NCI-H748 treated with DMSO at 0.1 percent for 48 hours (cell line): ENCODE measurements around the gene CD59.
A peak's percentile ranks its signal among the peaks of the same experiment; 100 is the strongest.
"Not testable (repeated sequence)": the region's sequence is repeated elsewhere in the genome, so short reads cannot be mapped to it uniquely, and the experiment has no call there.

ENCODE experiments used
- DNase-seq: peaks from one replicate; lab custom pipeline; 2025; lab: John Stamatoyannopoulos, UW

Gene CD59

DNA sequence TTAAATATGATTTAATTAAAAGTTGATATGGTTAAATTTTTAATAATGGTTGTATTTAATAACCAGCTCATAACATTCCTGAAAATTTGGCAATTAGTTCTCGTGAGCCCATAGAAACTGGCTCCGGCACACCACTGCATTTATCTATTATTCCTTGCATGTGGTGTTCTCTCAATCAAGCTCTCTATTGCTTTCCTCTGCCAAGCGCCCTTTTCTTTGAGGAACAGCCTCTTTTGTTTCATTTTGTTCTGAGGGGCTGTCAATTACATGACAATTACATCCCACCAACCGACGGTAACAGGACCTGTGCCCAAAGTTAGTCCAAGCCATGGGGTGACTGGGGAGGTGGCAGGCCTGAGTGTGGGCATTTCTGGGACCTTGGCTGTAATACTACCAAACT, 43.7 kb downstream of the CD59 start:
- DNase-seq, result no peak

DNA sequence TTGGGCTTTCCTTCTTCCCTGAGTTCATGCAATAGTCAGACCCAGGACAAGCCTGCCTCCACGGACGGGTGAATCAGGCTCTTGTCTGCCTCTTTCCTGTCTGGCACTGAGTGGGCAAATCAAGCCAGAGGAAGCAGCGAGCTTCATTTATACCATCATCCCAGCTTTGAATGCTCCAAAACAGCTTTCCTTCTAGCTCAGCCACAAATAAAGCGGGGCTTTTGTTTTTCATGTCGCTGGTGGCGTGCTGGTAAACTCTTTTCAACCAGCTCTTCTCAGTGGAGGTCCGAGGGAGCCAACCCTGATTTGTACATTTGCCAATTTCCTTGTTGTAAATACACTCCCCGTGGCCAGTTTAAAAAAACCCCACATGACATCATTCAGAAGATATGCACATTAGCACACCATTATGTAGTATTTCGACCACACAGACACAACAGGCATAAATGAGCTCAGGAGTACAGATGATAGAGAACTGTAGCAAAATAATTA, 44.2 kb downstream of the CD59 start:
- peak; percentile 26 for DNase-seq

DNA sequence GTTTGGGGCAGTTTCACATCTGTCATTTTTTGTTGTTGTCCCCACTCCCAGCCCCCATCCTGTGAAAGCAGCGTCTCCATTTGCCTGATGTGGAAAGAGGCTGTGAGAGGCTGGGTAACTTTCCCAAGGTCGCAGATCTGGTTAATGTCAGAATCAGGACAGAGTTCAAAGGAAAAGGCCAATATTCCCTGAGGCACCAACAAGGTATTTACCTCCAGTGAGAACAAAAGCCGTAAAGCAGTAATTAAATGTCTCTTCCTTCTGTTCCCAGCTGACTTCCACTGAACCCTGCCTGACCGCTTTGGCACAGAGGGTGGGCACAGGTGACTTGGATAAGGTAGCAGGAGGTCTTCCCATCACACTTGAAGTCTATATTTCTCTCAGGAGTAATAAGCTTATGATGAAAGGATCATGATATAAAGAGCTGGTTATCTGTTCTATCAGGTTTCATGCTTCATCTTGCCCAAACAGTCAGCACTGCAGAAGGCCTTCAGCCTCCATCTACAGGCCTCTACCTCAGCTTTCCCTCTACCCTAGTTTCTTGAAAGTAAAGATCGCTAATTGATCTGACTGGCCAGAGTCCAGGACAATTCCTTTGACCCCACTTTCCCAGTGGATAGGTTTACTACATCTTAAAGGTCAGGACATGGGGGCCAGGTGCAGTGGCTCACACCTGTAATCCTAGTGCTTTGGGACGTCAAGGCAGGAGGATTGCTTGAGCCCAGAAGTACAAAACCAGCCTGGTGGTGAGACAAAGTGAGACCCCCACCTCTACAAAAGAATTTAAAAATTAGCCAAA, 45.0 kb downstream of the CD59 start:
- no peak for DNase-seq

DNA sequence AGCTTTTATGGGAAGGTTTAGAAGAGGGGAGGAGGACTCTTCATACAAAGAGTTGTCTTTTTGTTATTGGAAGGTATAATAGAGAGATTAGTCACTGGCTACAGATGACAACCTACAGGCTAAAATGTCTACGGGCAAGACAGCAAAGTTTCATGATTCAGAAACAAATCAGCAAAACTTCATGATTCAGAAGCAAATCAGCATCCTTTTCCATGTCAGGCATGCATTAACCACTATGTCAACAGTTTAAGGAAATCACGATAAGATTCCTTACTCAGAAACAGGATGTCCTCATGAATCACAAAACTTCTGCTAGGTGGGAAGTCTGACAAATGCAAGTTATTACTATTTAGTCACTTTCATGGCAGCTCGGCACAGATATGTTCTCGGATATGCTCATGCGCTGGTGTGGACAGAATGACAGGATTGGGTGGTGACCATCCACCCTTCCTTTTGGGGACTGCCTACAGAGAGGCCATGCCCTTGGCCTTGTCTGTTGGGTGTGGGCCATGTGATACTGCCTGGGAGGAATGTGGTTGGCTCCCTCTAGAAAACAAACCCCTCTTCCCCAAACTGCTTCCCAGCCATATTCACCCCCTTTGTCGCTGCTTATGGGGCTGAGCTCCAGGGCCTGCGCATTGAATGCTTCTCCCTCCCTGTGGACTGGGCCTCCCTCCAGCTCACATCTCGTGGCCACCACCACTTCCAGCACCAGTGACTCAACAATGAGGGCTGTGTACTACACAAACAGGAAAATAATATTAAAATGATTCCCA, 45.7 kb downstream of the CD59 start:
- DNase-seq, result no peak

DNA sequence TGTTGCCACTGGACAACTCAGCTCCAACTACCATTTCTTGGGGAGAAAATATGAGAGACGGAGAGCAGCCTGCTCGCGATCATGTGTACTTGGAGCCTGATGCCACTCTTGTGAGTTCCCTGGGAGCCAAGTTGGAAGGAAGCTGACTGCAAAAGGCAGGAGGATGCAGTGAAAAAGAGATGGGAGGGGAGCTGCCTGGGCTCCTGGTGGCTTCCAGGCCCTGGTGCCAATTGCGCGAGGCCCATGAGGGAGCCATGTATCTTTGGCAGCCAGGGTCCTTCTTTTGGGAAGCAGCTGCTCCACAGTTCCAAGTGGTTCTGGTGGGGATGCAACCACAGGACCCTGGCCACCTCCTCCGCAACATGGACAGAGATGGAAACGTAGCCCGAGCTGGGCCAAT, 46.7 kb downstream of the CD59 start:
- no peak for DNase-seq

DNA sequence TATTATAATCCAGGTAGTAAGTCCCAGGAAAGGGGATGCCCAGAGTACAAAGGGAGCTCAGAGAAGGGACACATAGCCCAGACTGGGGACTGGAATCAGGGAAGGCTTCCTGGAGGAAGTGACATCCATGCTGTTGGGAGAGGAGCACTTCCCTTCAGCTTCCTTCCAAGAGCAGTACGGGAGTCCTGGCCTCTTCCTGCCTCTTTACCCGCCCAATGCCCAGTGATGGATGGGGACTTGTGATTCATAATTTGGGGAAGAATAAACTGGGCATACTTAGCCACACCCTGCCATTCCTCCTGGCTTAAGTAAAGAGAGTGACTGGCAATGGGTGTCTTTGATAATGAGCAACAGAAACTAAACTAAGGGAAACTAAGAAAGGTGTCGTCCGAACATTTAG, 47.1 kb downstream of the CD59 start:
- DNase-seq, result no peak

DNA sequence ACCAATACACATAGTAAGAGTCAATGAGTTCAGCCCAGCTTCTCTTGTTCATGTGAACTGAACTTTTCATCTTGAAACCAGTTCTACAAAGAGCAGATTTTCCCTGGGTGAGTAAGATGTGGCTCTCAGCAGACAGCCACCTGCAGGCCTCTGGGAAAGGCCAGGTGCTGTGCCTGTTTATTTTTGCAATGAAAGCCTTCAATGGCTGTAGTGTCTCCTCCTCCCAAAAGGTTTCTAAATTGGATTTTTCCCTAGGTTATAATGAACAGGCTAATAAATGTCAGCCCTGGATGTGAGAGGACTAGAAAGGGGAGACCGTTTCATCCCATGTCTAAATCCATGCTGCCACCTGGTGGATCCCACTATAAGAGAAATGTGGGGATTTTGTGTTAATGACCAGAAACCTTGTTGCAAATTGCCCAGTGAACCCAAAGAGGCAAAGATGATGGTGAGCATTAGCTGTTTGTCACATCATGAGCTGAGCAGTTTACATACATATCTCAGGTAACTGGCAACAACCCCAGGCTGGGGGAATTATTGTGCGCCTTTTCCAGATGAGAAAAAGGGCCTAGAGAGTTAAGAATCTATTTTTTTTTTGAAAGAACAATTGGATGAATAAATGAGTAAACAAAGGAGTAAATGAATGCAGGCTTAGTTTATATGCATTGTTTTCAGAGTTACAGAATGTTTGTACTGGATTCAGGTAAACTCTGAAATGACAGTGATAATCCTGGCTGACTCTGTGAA, 48.3 kb downstream of the CD59 start:
- peak; percentile 47 for DNase-seq

DNA sequence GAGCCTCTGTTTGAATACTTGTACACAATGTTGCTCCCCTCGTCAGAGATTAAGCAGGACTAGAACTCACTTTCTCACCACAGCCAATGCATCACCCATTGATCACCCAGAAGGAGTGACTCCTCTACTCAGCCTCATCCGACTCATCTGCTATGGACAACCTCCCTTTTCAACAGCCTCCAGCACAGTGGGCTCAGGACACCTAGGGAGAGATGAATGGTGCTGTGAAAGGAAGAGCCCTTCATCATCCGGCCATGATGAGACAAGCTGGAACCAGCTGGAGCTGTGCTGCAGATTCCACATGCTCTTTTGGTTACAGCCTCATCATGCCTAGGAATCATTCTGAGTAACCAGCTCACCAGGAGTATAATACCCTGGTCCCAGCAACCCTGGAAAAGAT, 51.1 kb downstream of the CD59 start:
- no peak for DNase-seq

DNA sequence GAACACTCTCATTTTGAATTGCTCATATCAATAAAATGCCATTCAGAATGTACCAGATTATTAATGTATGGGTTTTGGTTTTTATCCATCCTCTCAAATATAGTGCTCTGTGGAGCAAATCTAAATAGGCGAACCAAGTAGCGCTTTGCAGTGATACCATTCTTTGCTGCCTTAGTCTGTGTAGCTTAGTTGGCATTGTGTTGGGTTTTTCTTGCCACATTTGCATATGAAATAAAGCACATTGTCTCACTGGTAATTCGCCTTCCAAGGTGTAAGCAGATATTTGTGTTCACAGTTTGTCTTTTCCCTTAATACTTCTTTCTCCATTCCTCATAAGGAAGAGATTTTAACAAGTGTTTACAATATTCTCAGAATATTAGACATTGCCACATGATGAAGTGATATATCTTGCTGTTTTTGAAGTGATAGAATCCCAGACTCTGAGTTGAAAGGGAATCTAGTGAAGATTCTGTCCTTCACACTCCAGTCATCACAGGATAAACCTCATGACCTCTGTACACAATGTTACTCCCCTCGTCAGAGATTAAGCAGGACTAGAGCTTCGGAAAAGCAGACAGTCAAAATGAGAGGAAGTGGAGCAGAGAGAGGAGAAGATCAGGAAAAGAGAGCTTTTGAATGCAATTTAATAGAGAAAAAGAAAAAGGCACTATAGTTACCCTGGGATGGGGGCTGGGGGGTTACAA, 52.1 kb downstream of the CD59 start:
- no peak for DNase-seq

DNA sequence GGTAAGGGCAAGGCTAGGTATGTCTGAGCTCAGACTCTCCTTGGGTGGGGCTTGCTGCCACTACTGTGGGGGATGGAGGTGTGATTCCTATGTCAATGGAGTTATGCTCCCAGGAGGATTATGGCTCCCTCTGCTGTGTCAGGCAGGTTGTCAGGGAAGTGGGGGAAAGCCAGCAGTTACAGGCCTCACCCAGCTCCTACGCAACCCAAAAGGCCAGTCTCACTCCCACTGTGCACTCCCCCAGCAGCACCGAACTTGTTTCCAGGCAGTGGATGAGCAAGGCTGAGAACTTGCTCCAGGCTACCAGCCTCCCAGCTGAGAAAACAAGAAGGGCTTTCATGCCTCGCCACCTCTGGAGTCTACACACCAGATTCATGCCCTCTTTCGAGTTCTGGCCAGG, 53.8 kb downstream of the CD59 start:
- peak; percentile 22 for DNase-seq

DNA sequence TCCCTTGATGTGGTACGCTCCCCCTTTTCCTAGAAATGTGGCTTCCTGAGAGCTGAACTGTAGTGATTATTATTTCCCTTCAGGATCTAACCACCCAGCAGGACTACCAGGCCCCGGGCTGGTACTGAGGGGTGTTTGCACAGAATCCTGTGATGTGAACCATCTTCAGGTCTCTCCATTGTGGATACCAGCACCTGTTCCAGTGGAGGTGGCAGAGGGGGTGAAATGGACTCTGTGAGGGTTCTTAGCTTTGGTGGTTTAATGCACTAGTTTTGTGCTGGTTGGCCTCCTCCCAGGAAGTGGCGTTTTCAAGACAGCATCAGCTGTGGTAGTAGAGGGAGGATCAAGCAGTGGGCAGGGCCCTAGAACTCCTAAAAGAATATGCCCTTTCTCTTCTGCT, 54.2 kb downstream of the CD59 start:
- no peak for DNase-seq

DNA sequence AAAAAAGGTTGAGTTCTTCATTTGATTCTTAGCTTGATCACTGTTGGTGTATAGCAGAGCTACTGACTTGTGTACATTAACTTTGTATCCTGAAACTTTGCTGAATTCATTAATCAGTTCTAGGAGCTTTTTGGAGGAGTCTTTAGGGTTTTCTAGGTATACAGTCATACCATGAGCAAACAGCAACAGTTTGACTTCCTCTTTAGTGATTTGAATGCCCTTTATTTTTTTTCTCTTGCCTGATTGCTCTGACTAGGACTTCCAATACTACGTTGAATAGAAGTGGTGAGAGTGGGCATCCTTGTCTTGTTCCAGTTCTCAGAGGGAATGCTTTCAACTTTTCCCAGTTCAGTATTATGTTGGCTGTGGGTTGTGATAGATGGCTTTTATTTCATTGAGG, 57.6 kb downstream of the CD59 start:
- DNase-seq, result not testable (repeated sequence)

DNA sequence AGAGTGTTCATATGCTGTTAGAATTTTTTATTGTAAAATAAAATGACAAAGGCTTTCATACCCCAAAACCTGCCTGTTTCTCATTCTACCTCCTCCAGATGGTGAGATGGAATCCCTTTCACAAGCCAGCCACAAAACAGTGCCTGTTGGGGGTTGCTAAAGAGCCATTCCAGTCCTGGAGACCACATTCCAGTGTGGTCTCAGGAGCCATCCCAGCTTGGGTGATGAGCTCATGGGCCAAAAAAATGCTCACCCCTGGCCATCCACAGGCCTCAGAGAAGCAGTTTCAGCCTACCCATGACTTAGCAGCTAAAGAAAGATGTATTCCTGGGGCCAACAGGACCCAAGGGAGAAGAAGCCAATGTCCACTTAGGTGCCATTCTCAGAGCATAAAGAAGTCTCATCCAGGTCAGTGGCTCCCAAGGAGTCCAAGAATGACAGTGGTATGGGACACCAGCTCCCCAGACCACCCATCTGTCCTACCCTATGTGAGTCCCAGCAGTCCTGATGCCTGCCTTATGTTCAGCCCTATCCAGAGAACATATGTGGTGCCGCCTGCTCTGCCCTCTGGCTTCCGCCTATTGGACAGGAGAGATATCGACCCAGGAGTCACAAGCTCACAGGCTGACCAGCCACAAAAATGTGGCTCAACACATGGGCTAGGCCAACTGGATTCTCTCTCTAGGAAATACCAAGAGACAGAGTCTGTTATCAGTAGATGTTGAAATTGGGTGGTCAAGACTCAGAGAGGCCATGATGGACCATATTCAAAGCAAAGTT, 62.0 kb downstream of the CD59 start:
- no peak for DNase-seq

DNA sequence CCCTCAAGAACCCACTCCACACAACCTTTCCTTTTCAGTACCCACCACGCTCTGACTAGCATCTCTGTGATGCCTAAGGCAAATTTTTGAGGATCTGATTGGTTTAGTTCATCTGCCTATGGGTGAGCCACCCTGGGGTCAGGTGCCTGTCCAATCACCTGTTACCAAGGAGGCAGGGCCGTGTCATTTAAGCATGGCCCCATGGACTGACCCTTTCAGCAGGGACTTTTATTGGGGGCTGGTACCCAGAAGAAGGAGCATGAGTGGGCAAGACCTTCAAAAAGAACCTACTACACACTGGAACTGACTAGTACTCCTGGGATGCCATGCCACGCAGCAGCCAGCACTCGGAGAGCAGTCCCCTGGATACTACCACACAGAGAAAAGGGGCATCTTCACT, 64.0 kb downstream of the CD59 start:
- no peak for DNase-seq

DNA sequence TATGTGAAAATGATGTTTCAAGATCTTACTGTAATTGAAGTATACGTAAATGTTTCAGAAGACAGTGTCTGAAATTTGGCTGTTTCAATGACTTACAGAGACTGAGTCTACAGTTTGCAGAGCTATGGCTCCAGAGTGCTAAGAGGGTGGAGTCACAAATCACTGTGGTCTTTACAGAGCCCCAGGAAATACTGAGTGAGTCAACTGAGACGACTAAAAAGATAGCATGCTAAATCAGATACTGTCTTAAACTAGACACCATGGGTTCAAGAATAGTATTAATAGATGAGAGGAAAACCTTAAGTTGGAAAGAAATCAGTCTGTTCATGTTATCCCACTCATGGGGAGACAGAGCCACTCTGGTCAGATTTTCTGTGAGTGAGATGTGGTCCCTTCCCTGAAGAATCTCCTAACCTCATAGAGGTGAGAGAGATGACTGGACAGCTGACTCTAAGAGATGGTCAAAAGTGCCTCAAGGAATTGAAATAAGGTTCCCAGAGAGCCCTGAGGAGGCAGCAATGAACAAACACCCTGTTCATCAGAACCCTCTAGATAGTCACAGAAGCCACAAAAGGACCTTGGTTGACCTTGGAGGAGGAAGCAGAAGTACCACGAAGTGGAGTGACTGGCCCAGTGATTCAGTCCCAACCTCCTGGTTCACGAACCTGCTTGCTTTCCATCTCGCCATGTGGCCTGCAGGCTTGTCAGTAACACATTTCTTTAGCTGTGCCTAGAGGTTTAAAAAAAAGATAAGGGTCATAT, 65.8 kb downstream of the CD59 start:
- DNase-seq, result no peak

DNA sequence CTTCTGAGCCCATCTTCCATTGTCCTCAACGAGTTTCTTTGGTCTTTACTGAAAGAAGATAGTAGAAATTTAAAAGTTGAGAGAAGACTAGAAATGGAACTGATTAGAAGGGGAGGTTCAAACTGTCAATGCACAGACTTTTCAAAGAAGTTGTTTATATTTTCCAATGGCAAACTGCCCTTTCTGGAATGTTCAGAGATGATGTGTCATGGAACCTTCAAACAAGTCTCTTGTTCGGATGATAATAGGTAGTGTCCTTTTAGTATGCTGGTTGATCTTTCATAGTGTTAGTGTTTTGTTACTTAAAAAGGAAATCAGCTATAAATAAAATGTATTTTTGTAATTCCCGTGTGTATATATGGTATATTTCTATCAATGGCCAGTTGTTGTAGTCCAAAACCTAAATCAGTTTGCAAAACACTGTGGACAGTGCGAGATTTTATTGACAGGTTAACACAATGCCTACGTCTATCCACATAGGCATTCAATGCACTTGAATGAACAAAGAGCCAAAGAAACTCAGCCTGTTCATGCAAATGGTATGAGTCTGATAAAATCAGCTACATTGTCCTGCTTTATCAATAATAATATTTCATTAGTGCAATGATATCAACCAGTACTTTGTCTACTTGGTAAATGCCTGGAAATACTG, 66.5 kb downstream of the CD59 start:
- DNase-seq, result no peak

DNA sequence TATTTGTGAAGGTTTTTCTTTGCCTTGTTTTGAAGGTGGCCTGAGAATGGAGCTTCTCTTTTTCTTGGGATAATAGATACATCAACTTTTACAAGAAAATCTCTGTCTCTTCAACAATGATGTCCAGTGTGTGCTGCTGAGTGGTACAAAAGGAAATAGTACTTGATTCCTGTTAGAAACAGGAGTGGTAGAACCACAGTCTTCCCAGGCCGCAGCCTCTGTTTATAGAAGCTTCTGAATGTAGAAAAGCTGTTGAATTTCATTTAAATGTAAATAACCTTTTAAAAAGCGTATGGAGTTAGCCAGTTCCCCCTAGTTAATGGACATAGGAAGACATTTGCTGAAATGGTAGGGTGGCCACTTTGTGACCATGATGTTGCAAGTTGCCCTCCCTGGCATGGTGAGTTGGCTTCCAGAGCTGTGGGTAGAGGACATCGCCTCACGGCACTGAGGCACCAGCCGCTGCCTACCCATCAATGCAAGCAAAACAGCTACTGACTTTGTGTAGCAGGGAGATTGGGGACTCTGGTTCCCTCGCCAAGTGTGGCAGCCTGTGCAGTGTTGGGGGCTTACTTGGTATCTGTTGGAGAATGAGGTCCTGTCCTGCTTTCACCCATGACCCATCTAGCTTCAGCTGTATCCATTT, 67.1 kb downstream of the CD59 start:
- no peak for DNase-seq

DNA sequence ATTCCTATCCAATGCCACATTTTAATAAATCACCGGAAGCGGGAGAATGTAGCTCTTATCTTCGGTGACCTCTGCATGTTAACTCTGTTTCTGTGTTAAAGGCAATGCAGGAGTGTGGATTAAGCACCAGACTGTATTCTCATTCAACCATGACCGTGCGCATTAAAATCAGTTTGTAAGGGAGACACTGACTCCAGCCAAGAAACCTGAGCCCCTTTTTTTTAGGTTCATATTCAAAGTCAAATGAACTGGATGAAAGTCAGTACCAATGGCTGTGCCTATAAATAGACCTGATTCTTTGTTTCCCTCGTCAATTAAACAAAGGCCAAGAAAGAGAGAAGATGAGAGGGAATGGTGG, 67.8 kb downstream of the CD59 start:
- no peak for DNase-seq

DNA sequence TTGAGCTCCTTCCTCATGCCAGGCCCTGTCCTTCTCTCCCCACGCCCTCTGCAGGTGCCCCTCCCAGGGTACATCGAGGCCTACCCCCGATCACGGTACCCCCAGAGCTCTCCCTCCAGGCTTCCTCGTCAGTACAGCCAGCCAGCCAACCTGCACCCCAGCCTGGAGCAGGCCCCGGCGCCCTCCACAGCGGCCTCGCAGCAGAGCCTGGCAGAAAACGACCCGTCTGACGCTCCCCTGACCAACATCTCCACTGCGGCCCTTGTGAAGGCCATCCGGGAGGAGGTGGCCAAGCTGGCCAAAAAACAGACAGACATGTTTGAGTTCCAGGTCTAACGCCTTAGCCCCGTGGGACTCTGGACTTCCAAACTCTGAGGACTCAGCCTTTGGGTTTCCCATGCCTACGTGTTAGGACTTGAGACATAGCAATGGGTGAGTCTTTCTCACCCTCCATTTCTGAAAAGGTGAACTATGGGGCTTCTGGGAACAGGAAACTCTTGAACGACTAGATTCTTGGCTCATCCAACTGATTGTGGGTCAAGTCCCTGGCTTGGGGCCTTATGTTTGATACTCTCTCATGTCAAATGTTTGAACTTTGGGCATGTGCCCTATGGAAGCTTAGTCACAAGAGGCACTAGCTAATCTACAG, 68.3 kb downstream of the CD59 start:
- no peak for DNase-seq
